ENCODE measurements around the gene CC2D1B. TPM values are rescaled to one million over a fixed set of nuclear protein-coding genes. Genes with fewer than 3 reads are reported as not detected.
A peak's percentile ranks its signal among the peaks of the same experiment; 100 is the strongest.

The CC2D1B gene
- total and polyA plus RNA-seq, 2 donors: 19.4 to 36.4 TPM

- WGBS: 97% methylated on average over 1 of the region's 1 CpG
- H3K27me3 ChIP-seq (ENCODE audit: control insufficient read depth in 2 of 2, insufficient read depth in 1 of 2, low read length in 1 of 2): no peaks in the 10 kb centered on the region
- H3K36me3 ChIP-seq (ENCODE audit: control insufficient read depth in 2 of 2, insufficient read depth in 2 of 2, low read length in 1 of 2): no peaks in the 10 kb centered on the region
- no peaks in the 10 kb centered on the region for H3K9me3 ChIP-seq (ENCODE audit: control insufficient read depth in 2 of 2, insufficient read depth in 1 of 2, low read length in 1 of 2)
- no peaks in the 10 kb centered on the region for H3K4me1 ChIP-seq (ENCODE audit: control insufficient read depth in 2 of 2, insufficient read depth in 2 of 2, low read length in 2 of 2)
- no peak overlapping the region for H3K27ac ChIP-seq (ENCODE audit: low read depth in 1 of 2, low read length in 1 of 2)
- H3K4me3 ChIP-seq (ENCODE audit: low read length in 2 of 2): no peak overlapping the region
- no peak for DNase-seq (ENCODE audit: low read depth in 6 of 9, low spot score in 9 of 9)
Observed at GRCh38 chr1:52328615-52329014, 37.4 kb downstream of the CC2D1B start.

GRCh38 chr1:52325786-52326185 lies 40.2 kb downstream of the CC2D1B start:
- WGBS: 96% methylated on average over 5 of the region's 5 CpGs
- no peak for DNase-seq (ENCODE audit: low read depth in 6 of 9, low spot score in 9 of 9)
- no peaks in the 10 kb centered on the region for H3K4me1 ChIP-seq (ENCODE audit: control insufficient read depth in 2 of 2, insufficient read depth in 2 of 2, low read length in 2 of 2)
- H3K4me3 ChIP-seq (ENCODE audit: low read length in 2 of 2): no peak overlapping the region
- no peaks in the 10 kb centered on the region for H3K36me3 ChIP-seq (ENCODE audit: control insufficient read depth in 2 of 2, insufficient read depth in 2 of 2, low read length in 1 of 2)
- no peak overlapping the region for H3K27ac ChIP-seq (ENCODE audit: low read depth in 1 of 2, low read length in 1 of 2)
- H3K9me3 ChIP-seq (ENCODE audit: control insufficient read depth in 2 of 2, insufficient read depth in 1 of 2, low read length in 1 of 2): no peaks in the 10 kb centered on the region
- no peaks in the 10 kb centered on the region for H3K27me3 ChIP-seq (ENCODE audit: control insufficient read depth in 2 of 2, insufficient read depth in 1 of 2, low read length in 1 of 2)

- 96% methylated on average over 8 of the region's 8 CpGs for WGBS
- Histone ChIP-seq H3K4me1 (ENCODE audit: control insufficient read depth in 2 of 2, insufficient read depth in 2 of 2, low read length in 2 of 2) (no peaks in the 10 kb centered on the region), H3K27me3 (ENCODE audit: control insufficient read depth in 2 of 2, insufficient read depth in 1 of 2, low read length in 1 of 2) (no peaks in the 10 kb centered on the region), H3K4me3 (ENCODE audit: low read length in 2 of 2) (no peak overlapping the region), H3K36me3 (ENCODE audit: control insufficient read depth in 2 of 2, insufficient read depth in 2 of 2, low read length in 1 of 2) (no peaks in the 10 kb centered on the region), H3K9me3 (ENCODE audit: control insufficient read depth in 2 of 2, insufficient read depth in 1 of 2, low read length in 1 of 2) (no peaks in the 10 kb centered on the region), H3K27ac (ENCODE audit: low read depth in 1 of 2, low read length in 1 of 2) (no peak overlapping the region)
- no peak for DNase-seq (ENCODE audit: low read depth in 6 of 9, low spot score in 9 of 9)
Observed at GRCh38 chr1:52323731-52324130, 42.3 kb downstream of the CC2D1B start.

GRCh38 chr1:52321061-52321460 lies 44.9 kb downstream of the CC2D1B start:
- 98% methylated on average over 2 of the region's 2 CpGs for WGBS

GRCh38 chr1:52306227-52307006 lies 59.6 kb downstream of the CC2D1B start:
- Histone ChIP-seq H3K9me3 (ENCODE audit: control insufficient read depth in 2 of 2, insufficient read depth in 1 of 2, low read length in 1 of 2) (no peaks in the 10 kb centered on the region), H3K27ac (ENCODE audit: low read depth in 1 of 2, low read length in 1 of 2) (no peak overlapping the region), H3K27me3 (ENCODE audit: control insufficient read depth in 2 of 2, insufficient read depth in 1 of 2, low read length in 1 of 2) (no peaks in the 10 kb centered on the region), H3K36me3 (ENCODE audit: control insufficient read depth in 2 of 2, insufficient read depth in 2 of 2, low read length in 1 of 2) (no peaks in the 10 kb centered on the region), H3K4me3 (ENCODE audit: low read length in 2 of 2) (no peak overlapping the region), H3K4me1 (ENCODE audit: control insufficient read depth in 2 of 2, insufficient read depth in 2 of 2, low read length in 2 of 2) (no peaks in the 10 kb centered on the region)
- 81% methylated on average over 11 of the region's 11 CpGs for WGBS
- peak in 2 of 9 donors; percentile 4 to 15 for DNase-seq (ENCODE audit: low read depth in 6 of 9, low spot score in 9 of 9)

More at GRCh38 chr1:52321061-52321460, 44.9 kb downstream of the CC2D1B start:
- Histone ChIP-seq H3K36me3 (ENCODE audit: control insufficient read depth in 2 of 2, insufficient read depth in 2 of 2, low read length in 1 of 2) (no peaks in the 10 kb centered on the region), H3K4me3 (ENCODE audit: low read length in 2 of 2) (no peak overlapping the region), H3K9me3 (ENCODE audit: control insufficient read depth in 2 of 2, insufficient read depth in 1 of 2, low read length in 1 of 2) (no peaks in the 10 kb centered on the region), H3K27ac (ENCODE audit: low read depth in 1 of 2, low read length in 1 of 2) (no peak overlapping the region), H3K4me1 (ENCODE audit: control insufficient read depth in 2 of 2, insufficient read depth in 2 of 2, low read length in 2 of 2) (no peaks in the 10 kb centered on the region), H3K27me3 (ENCODE audit: control insufficient read depth in 2 of 2, insufficient read depth in 1 of 2, low read length in 1 of 2) (no peaks in the 10 kb centered on the region)
- no peak for DNase-seq (ENCODE audit: low read depth in 6 of 9, low spot score in 9 of 9)

GRCh38 chr1:52305417-52306226 lies 60.4 kb downstream of the CC2D1B start:
- DNase-seq (ENCODE audit: low read depth in 6 of 9, low spot score in 9 of 9): no peak
- no peak overlapping the region for H3K27ac ChIP-seq (ENCODE audit: low read depth in 1 of 2, low read length in 1 of 2)
- H3K4me1 ChIP-seq (ENCODE audit: control insufficient read depth in 2 of 2, insufficient read depth in 2 of 2, low read length in 2 of 2): no peaks in the 10 kb centered on the region
- WGBS: 96% methylated on average over 13 of the region's 13 CpGs
- H3K4me3 ChIP-seq (ENCODE audit: low read length in 2 of 2): no peak overlapping the region
- H3K36me3 ChIP-seq (ENCODE audit: control insufficient read depth in 2 of 2, insufficient read depth in 2 of 2, low read length in 1 of 2): no peaks in the 10 kb centered on the region
- H3K27me3 ChIP-seq (ENCODE audit: control insufficient read depth in 2 of 2, insufficient read depth in 1 of 2, low read length in 1 of 2): no peaks in the 10 kb centered on the region
- H3K9me3 ChIP-seq (ENCODE audit: control insufficient read depth in 2 of 2, insufficient read depth in 1 of 2, low read length in 1 of 2): no peaks in the 10 kb centered on the region

Other genes starting within 250 kb of the CC2D1B start
- 6.8 TPM for gene ZFYVE9, start 224.1 kb downstream of the CC2D1B start, total RNA-seq
- gene ZFYVE9, start 224.1 kb downstream of the CC2D1B start, polyA plus RNA-seq: 3.6 TPM
- gene ORC1, start 38.2 kb upstream of the CC2D1B start, total RNA-seq: 15.0 TPM
- gene ORC1, start 38.2 kb upstream of the CC2D1B start, polyA plus RNA-seq: 0.96 TPM
- 39.4 TPM for gene PRPF38A, start 38.4 kb upstream of the CC2D1B start, total RNA-seq
- gene PRPF38A, start 38.4 kb upstream of the CC2D1B start, polyA plus RNA-seq: 25.4 TPM
- gene TUT4, start 186.9 kb upstream of the CC2D1B start, total RNA-seq: 40.2 TPM
- 91.7 TPM for gene TUT4, start 186.9 kb upstream of the CC2D1B start, polyA plus RNA-seq
- 30.9 TPM for gene GPX7, start 236.2 kb upstream of the CC2D1B start, total RNA-seq
- gene GPX7, start 236.2 kb upstream of the CC2D1B start, polyA plus RNA-seq: 22.2 TPM

Measured in thymus (tissue), 11 donors.